Measurements from ENCODE around the gene PIK3AP1. TPM values are rescaled to one million over a fixed set of nuclear protein-coding genes. Genes with fewer than 3 reads are reported as not detected.

PIK3AP1 gene
- total RNA-seq, 1 experiment from 2014 or later = 1.6 TPM

DNA sequence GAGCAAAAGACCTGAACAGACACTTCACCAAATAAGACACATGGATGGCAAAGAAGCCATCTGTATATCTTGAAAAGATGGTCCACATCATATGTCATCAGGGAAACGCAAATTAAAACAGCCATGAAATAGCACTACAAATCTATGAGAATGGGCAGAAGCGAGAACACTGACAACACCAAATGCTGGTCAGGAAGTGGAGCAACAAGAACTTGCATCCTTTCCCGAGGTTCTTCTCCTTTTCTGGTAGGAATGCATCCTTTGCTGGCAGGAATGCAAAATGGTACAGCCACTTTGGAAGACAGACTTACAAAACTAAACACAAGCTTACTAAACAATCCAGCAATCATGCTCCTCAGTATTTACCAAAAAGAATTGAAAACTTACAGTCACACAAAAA, 60.0 kb downstream of the PIK3AP1 start:
- no peak for TF ChIP-seq CTCF (IDR thresholded peaks at IDR 0.05; ENCODE audit: insufficient read depth in 1 of 2, low read depth in 1 of 2, low read length in 1 of 2, severe bottlenecking in 1 of 2, unreplicated experiment in 1 of 2)
- H3K4me1 ChIP-seq = peaks cover 13% of the 10 kb centered on the region
- Mint-ChIP-seq H3K27me3 (ENCODE audit: insufficient read depth, unreplicated experiment) (no peaks in the 10 kb centered on the region), H3K9me3 (ENCODE audit: unreplicated experiment) (no peaks in the 10 kb centered on the region), H3K36me3 (ENCODE audit: insufficient read depth, unreplicated experiment) (no peaks in the 10 kb centered on the region), H3K4me3 (ENCODE audit: unreplicated experiment) (no peak overlapping the region), H3K27ac (ENCODE audit: unreplicated experiment) (no peak overlapping the region), H3K4me1 (ENCODE audit: low read depth, unreplicated experiment) (peaks cover 8% of the 10 kb centered on the region)
- ChIA-PET POLR2A (no interaction called here), CTCF (interaction anchor here (0.7 kb wide), 1 partner anchor 289 kb away, joined by 4 read pairs; no protein-coding TSS in a partner anchor)
- H3K4me3 ChIP-seq (ENCODE audit: low read depth, low read length) = no peak overlapping the region
- no peaks in the 10 kb centered on the region for H3K27me3 ChIP-seq (replicated peaks; ENCODE audit: control insufficient read depth, insufficient read depth, low read length)
- no TSS peak for BruUV-seq (replicated peaks)
- no peaks in the 10 kb centered on the region for H3K9me3 ChIP-seq
- no peak for DNase-seq
- no peaks in the 10 kb centered on the region for H3K36me3 ChIP-seq (ENCODE audit: control insufficient read depth, insufficient read depth, low read length)
- intact Hi-C loops (cut with micrococcal nuclease; ENCODE audit: unreplicated experiment) = no loop called here

DNA sequence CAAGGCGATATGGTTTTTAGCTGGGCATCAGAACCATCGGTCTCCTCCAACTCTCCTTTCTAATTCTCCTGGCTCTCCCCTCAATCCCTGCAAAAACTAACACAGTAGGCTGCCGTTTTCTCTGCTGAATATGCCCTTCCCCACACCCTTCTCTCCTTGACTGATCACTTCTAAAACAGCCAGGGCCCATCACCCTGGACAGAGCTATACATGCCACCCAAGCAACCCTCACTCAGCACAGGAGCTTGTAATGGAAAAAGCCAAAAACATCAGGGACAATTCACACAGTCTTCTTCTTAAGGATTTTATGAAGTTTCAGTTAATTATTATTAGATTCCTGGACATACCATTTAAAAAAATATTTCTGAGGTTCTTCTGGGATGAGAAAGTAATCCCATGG, 61.5 kb downstream of the PIK3AP1 start:
- TF ChIP-seq CTCF (IDR thresholded peaks at IDR 0.05; ENCODE audit: insufficient read depth in 1 of 2, low read depth in 1 of 2, low read length in 1 of 2, severe bottlenecking in 1 of 2, unreplicated experiment in 1 of 2) = no peak
- no peaks in the 10 kb centered on the region for H3K4me1 Mint-ChIP-seq (ENCODE audit: low read depth, unreplicated experiment)
- no peaks in the 10 kb centered on the region for H3K27me3 Mint-ChIP-seq (ENCODE audit: insufficient read depth, unreplicated experiment)
- POLR2A ChIA-PET = no interaction called here
- H3K36me3 Mint-ChIP-seq (ENCODE audit: insufficient read depth, unreplicated experiment) = no peaks in the 10 kb centered on the region
- Histone ChIP-seq H3K27me3 (replicated peaks; ENCODE audit: control insufficient read depth, insufficient read depth, low read length) (no peaks in the 10 kb centered on the region), H3K36me3 (ENCODE audit: control insufficient read depth, insufficient read depth, low read length) (no peaks in the 10 kb centered on the region), H3K9me3 (no peaks in the 10 kb centered on the region), H3K4me1 (0 out of 2 replicates have a peak, but pooled peaks cover 2% of the 10 kb centered on the region), H3K4me3 (ENCODE audit: low read depth, low read length) (no peak overlapping the region)
- H3K9me3 Mint-ChIP-seq (ENCODE audit: unreplicated experiment) = no peaks in the 10 kb centered on the region
- H3K27ac Mint-ChIP-seq (ENCODE audit: unreplicated experiment) = no peak overlapping the region
- no peak overlapping the region for H3K4me3 Mint-ChIP-seq (ENCODE audit: unreplicated experiment)
- no TSS peak for BruUV-seq (replicated peaks)
- CTCF ChIA-PET = interaction anchor here (1.0 kb wide), 1 partner anchor 288 kb away, joined by 5 read pairs; no protein-coding TSS in a partner anchor
- no peak for DNase-seq
- intact Hi-C loops (cut with micrococcal nuclease; ENCODE audit: unreplicated experiment) = no loop called here

DNA sequence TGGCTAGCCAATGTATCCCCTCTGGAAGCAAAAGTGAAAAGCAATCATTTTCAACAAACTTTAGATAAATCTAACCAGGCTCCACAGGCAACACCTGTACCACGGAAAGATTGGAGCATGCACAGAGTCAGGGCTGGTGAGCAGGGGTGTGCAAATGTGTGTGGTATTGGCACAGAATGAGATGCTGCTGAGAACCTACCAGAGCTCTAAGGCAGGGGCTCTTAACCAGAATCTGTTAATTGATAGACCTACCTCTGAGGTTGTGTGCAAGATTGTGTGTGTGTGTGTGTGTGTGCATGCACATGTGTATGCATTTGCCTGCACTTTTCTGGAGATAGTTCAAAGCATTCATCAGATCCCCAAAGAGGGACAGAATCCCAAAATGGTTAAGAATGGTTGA, 62.9 kb downstream of the PIK3AP1 start:
- no peak for TF ChIP-seq CTCF (IDR thresholded peaks at IDR 0.05; ENCODE audit: insufficient read depth in 1 of 2, low read depth in 1 of 2, low read length in 1 of 2, severe bottlenecking in 1 of 2, unreplicated experiment in 1 of 2)
- no peaks in the 10 kb centered on the region for H3K9me3 ChIP-seq
- H3K27ac Mint-ChIP-seq (ENCODE audit: unreplicated experiment) = no peak overlapping the region
- intact Hi-C loops (cut with micrococcal nuclease; ENCODE audit: unreplicated experiment) = no loop called here
- H3K27me3 Mint-ChIP-seq (ENCODE audit: insufficient read depth, unreplicated experiment) = no peaks in the 10 kb centered on the region
- H3K4me3 Mint-ChIP-seq (ENCODE audit: unreplicated experiment) = no peak overlapping the region
- CTCF ChIA-PET = no interaction called here
- H3K27me3 ChIP-seq (replicated peaks; ENCODE audit: control insufficient read depth, insufficient read depth, low read length) = no peaks in the 10 kb centered on the region
- DNase-seq = no peak
- no peaks in the 10 kb centered on the region for H3K36me3 Mint-ChIP-seq (ENCODE audit: insufficient read depth, unreplicated experiment)
- H3K4me1 Mint-ChIP-seq (ENCODE audit: low read depth, unreplicated experiment) = no peaks in the 10 kb centered on the region
- no peaks in the 10 kb centered on the region for H3K4me1 ChIP-seq
- no peaks in the 10 kb centered on the region for H3K36me3 ChIP-seq (ENCODE audit: control insufficient read depth, insufficient read depth, low read length)
- BruUV-seq (replicated peaks) = no TSS peak
- POLR2A ChIA-PET = no interaction called here
- no peak overlapping the region for H3K4me3 ChIP-seq (ENCODE audit: low read depth, low read length)
- H3K9me3 Mint-ChIP-seq (ENCODE audit: unreplicated experiment) = no peaks in the 10 kb centered on the region

Data from Caco-2 (cell line).